Type B pancreatic cell (in vitro differentiated cells): ENCODE data around the gene AVPI1. TPM values are rescaled to one million over a fixed set of nuclear protein-coding genes. Genes with fewer than 3 reads are reported as not detected.
"Not testable (repeated sequence)": the region's sequence is repeated elsewhere in the genome, so short reads cannot be mapped to it uniquely, and the experiment has no call there.

ENCODE experiments used
- DNase-seq: peaks from one replicate; pipeline ENCODE4 v3.0.0; 2021; ENCODE audit warnings: mixed read lengths; ENCODE audit not compliant: unreplicated experiment; ENCODE audit errors: extremely low spot score
- H3K27ac Mint-ChIP-seq: 2 replicates; pipeline ENCODE4 v1.8.0; 2021; ENCODE audit warnings: mild to moderate bottlenecking, mixed read lengths
- H3K27me3 Mint-ChIP-seq: 2 replicates; pipeline ENCODE4 v1.8.0; 2021; ENCODE audit warnings: mixed read lengths
- H3K36me3 Mint-ChIP-seq: 2 replicates; pipeline ENCODE4 v1.8.0; 2021; ENCODE audit warnings: mixed read lengths
- H3K4me1 Mint-ChIP-seq: one replicate; pipeline ENCODE4 v1.8.0; 2021; ENCODE audit warnings: mixed read lengths; ENCODE audit not compliant: unreplicated experiment
- H3K4me3 Mint-ChIP-seq: 2 replicates; pipeline ENCODE4 v1.8.0; 2021; ENCODE audit warnings: mild to moderate bottlenecking, mixed read lengths
- H3K9me3 Mint-ChIP-seq: 2 replicates; pipeline ENCODE4 v1.8.0; 2021; ENCODE audit warnings: mixed read lengths
- CTCF ChIP-seq: fragments of 200-600 bp; sonication (generic); conservative IDR thresholded peaks from 2 replicates; pipeline ENCODE4 v1.5.0; 2021; ENCODE audit warnings: antibody characterized with exemption, mild to moderate bottlenecking
- total RNA-seq: library from RNA; stranded (reverse); gene quantifications from 2 replicates; pipeline ENCODE4 v1.2.1, GENCODE V29; 2021; ENCODE audit warnings: low replicate concordance

AVPI1 gene
- total RNA-seq, 1 donor from 2014 or later = 7.8 TPM

- no peak for TF ChIP-seq CTCF
- Mint-ChIP-seq H3K9me3 (no peaks in the 10 kb centered on the region), H3K27me3 (no peaks in the 10 kb centered on the region), H3K27ac (no peak overlapping the region), H3K4me3 (no peak overlapping the region), H3K36me3 (peaks cover 23% of the 10 kb centered on the region), H3K4me1 (peaks cover 4% of the 10 kb centered on the region)
- no peak for DNase-seq
Observed at GRCh38 chr10:97659589-97659988, 27.5 kb downstream of the AVPI1 start.

GRCh38 chr10:97656777-97657176, 30.3 kb downstream of the AVPI1 start:
- DNase-seq = no peak
- Mint-ChIP-seq H3K27ac (no peak overlapping the region), H3K4me1 (peaks cover 4% of the 10 kb centered on the region), H3K27me3 (no peaks in the 10 kb centered on the region), H3K36me3 (peaks cover 24% of the 10 kb centered on the region), H3K9me3 (no peaks in the 10 kb centered on the region), H3K4me3 (no peak overlapping the region)
- no peak for TF ChIP-seq CTCF

- DNase-seq = no peak
- Mint-ChIP-seq H3K4me3 (no peak overlapping the region), H3K27ac (no peak overlapping the region), H3K4me1 (peaks cover 10% of the 10 kb centered on the region), H3K9me3 (no peaks in the 10 kb centered on the region), H3K36me3 (peaks cover 22% of the 10 kb centered on the region), H3K27me3 (no peaks in the 10 kb centered on the region)
- no peak for TF ChIP-seq CTCF
Observed at GRCh38 chr10:97651773-97652172, 35.3 kb downstream of the AVPI1 start.

- H3K9me3 Mint-ChIP-seq = no peaks in the 10 kb centered on the region
- peaks cover 20% of the 10 kb centered on the region for H3K36me3 Mint-ChIP-seq
- H3K27me3 Mint-ChIP-seq = no peaks in the 10 kb centered on the region
- no peak overlapping the region for H3K27ac Mint-ChIP-seq
- DNase-seq = no peak
- no peak overlapping the region for H3K4me3 Mint-ChIP-seq
- no peak for TF ChIP-seq CTCF
- peaks cover 10% of the 10 kb centered on the region for H3K4me1 Mint-ChIP-seq
Observed at GRCh38 chr10:97650726-97651125, 36.3 kb downstream of the AVPI1 start.

GRCh38 chr10:97649405-97649750, 37.7 kb downstream of the AVPI1 start:
- peaks cover 26% of the 10 kb centered on the region for H3K36me3 Mint-ChIP-seq
- H3K4me1 Mint-ChIP-seq = peaks cover 10% of the 10 kb centered on the region
- not testable (repeated sequence) for DNase-seq, H3K27me3 Mint-ChIP-seq, H3K9me3 Mint-ChIP-seq
- H3K4me3 Mint-ChIP-seq = peak overlapping the region; percentile 46
- peak overlapping the region; percentile 87 for H3K27ac Mint-ChIP-seq

- H3K27me3 Mint-ChIP-seq = no peaks in the 10 kb centered on the region
- H3K4me1 Mint-ChIP-seq = peaks cover 10% of the 10 kb centered on the region
- TF ChIP-seq CTCF = no peak
- H3K27ac Mint-ChIP-seq = peak overlapping the region; percentile 87
- peaks cover 22% of the 10 kb centered on the region for H3K36me3 Mint-ChIP-seq
- no peak for DNase-seq
- peak overlapping the region; percentile 46 for H3K4me3 Mint-ChIP-seq
- no peaks in the 10 kb centered on the region for H3K9me3 Mint-ChIP-seq
Observed at GRCh38 chr10:97648562-97649404, 38.3 kb downstream of the AVPI1 start.
